SJCRH30 (cell line): Measurements from ENCODE around the gene ARHGEF19. TPM values are rescaled to one million over a fixed set of nuclear protein-coding genes. Genes with fewer than 3 reads are reported as not detected.
A peak's percentile ranks its signal among the peaks of the same experiment; 100 is the strongest.
"Not testable (repeated sequence)": the region's sequence is repeated elsewhere in the genome, so short reads cannot be mapped to it uniquely, and the experiment has no call there.

ENCODE experiments used
- DNase-seq, 2 experiments: peaks; one replicate each; pipeline ENCODE4 v3.0.0-alpha.2; 2015 to 2020
- H3K27ac ChIP-seq: fragments of 250-450 bp; sonication (Bioruptor Pico); 2 replicates; pipeline ENCODE4 v1.5.1; 2020; ENCODE audit warnings: mild to moderate bottlenecking, moderate library complexity
- H3K27me3 ChIP-seq: fragments of 250-450 bp; sonication (Bioruptor Pico); 2 replicates; pipeline ENCODE4 v1.5.1; 2020; ENCODE audit warnings: mild to moderate bottlenecking, moderate library complexity
- H3K36me3 ChIP-seq: fragments of 250-450 bp; sonication (Bioruptor Pico); 2 replicates; pipeline ENCODE4 v1.5.1; 2020; ENCODE audit warnings: mild to moderate bottlenecking, moderate library complexity
- H3K4me1 ChIP-seq: fragments of 250-450 bp; sonication (Bioruptor Pico); 2 replicates; pipeline ENCODE4 v1.5.1; 2020; ENCODE audit warnings: mild to moderate bottlenecking, moderate library complexity
- H3K4me3 ChIP-seq: fragments of 250-450 bp; sonication (Bioruptor Pico); 2 replicates; pipeline ENCODE4 v1.5.1; 2020; ENCODE audit warnings: mild to moderate bottlenecking, moderate library complexity
- H3K9me3 ChIP-seq: fragments of 250-450 bp; sonication (Bioruptor Pico); replicated peaks from 2 replicates; pipeline ENCODE4 v1.5.1; 2020; ENCODE audit warnings: mild to moderate bottlenecking, moderate library complexity
- total RNA-seq: library from RNA; depleted of rRNA; stranded (reverse); fragments of >200 nt; shearing (Covaris generic); gene quantifications from 2 replicates; pipeline ENCODE4 v1.2.3, GENCODE V29; 2014

Gene ARHGEF19
- total RNA-seq, 1 experiment from 2014 or later, result 9.9 TPM

GRCh38 chr1:16236511-16237342 is 24.3 kb upstream of the ARHGEF19 start, which contains the start of gene CPLANE2:
Gene CPLANE2 (minus strand): TSS chr1:16237183. CDS start chr1:16236742, 441 bp downstream.
- Histone ChIP-seq H3K4me3 (peak within 1 kb of the TSS; percentile 61), H3K27me3 (no peaks in the 10 kb centered on the region), H3K9me3 (no peaks in the 10 kb centered on the region), H3K4me1 (peaks cover 33% of the 10 kb centered on the region), H3K27ac (no peak within 1 kb of the TSS), H3K36me3 (no peaks in the 10 kb centered on the region)
- DNase-seq, result peak; percentile 93 to 94

- H3K4me3 ChIP-seq, result peak overlapping the region; percentile 61
- H3K9me3 ChIP-seq, result no peaks in the 10 kb centered on the region
- no peaks in the 10 kb centered on the region for H3K36me3 ChIP-seq
- H3K4me1 ChIP-seq, result peaks cover 37% of the 10 kb centered on the region
- peak in 1 of 2 experiments; percentile 57 for DNase-seq
- no peak overlapping the region for H3K27ac ChIP-seq
- no peaks in the 10 kb centered on the region for H3K27me3 ChIP-seq
Observed at GRCh38 chr1:16235944-16236510, 23.6 kb upstream of the ARHGEF19 start.

DNA sequence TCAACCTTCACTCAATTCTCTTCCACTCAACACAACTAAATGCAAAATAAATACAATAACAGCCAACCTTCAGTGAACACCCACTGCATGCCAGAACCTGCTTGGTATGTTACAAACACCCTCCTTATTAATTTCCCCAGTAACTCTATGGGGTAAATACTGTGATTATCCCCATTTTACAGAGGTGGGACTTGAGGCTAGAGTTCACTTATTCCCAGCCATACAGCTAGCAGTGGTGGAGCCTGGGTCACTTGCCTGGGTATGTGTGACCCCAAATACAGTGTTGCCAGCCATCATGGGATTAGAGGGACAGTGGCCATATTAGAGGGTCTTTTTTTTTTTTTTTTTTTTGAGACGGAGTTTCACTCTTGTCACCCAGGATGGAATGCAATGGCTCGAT is 22.9 kb upstream of the ARHGEF19 start:
- no peak overlapping the region for H3K4me3 ChIP-seq
- H3K27me3 ChIP-seq, result no peaks in the 10 kb centered on the region
- no peaks in the 10 kb centered on the region for H3K36me3 ChIP-seq
- H3K9me3 ChIP-seq, result no peaks in the 10 kb centered on the region
- peaks cover 37% of the 10 kb centered on the region for H3K4me1 ChIP-seq
- H3K27ac ChIP-seq, result no peak overlapping the region
- no peak for DNase-seq

- no peaks in the 10 kb centered on the region for H3K9me3 ChIP-seq
- peaks cover 25% of the 10 kb centered on the region for H3K4me1 ChIP-seq
- H3K27ac ChIP-seq, result no peak overlapping the region
- no peaks in the 10 kb centered on the region for H3K27me3 ChIP-seq
- no peak for DNase-seq
- no peaks in the 10 kb centered on the region for H3K36me3 ChIP-seq
- no peak overlapping the region for H3K4me3 ChIP-seq
Observed at GRCh38 chr1:16233431-16233830, 21.0 kb upstream of the ARHGEF19 start.

DNA sequence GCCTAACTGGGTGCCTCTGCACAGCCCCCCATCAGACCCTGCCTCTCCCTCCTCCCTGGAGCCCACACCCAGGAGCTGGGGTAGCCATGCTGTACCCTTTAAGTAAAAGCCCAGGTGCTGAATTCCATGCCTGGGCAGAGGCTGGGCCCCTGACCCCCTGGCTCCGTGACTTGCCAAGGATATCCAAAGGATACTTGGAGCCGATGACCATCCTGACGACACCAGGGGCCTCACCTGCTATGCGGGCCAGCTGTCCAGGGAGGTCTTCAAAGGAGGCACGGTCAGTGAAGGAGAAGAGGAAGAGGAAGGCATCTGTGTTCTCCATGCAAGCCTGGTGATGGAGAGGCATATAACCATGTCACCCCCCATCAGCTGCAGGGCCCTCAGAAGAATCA is 19.9 kb upstream of the ARHGEF19 start:
- Histone ChIP-seq H3K27ac (no peak overlapping the region), H3K4me1 (peaks cover 17% of the 10 kb centered on the region), H3K9me3 (no peaks in the 10 kb centered on the region), H3K27me3 (no peaks in the 10 kb centered on the region), H3K4me3 (no peak overlapping the region), H3K36me3 (no peaks in the 10 kb centered on the region)
- no peak for DNase-seq

DNA sequence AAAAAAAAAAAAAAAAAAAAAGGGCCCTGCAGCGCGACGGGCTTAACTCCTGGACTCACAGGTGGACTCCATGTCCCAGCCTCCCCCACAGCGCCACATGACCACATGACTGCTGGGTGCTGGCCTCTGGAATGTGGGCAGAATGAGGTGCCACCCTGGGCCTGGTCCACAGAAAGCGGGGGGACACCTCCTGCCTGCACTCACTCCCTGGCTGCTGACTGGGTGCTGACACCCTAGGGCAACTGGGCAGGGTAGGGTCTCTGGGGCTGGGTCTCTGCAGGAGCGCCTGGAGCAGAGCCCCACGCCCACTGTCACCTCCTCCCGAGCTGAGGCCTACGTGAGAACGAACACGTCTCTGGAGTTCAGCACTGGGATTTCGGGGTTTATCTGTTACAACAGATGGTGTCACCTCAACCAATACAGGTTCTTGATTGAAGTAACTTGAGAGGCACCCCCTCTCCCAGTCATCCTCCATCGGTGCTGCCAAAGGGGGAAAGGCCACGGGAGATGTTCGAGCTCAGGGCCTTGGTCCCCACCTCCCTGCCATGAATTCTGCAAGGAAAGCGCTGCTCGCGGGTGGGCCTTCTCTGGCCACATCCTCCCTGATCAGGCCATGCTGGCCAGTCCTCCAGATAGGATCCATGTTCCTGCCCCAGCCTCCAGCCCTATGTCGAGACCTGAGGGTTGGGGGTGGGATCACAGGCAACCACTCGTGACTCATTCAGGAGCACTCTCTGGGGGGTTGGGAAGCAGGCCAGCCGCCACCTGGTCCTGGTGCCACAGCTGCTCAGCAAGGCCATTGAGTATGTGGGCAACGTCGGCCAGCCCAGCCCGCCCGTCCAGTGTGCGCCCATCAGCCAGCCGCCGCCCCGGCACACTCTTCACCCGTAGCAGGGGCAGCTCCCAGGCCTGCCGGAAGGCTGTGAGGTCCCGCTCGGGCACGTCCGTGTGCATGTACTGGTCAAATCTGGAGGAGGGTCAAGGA is 19.2 kb upstream of the ARHGEF19 start:
- Histone ChIP-seq H3K4me3 (no peak overlapping the region), H3K27me3 (no peaks in the 10 kb centered on the region), H3K36me3 (no peaks in the 10 kb centered on the region), H3K27ac (no peak overlapping the region; the same call in 1 of the 2 replicates), H3K9me3 (no peaks in the 10 kb centered on the region), H3K4me1 (peaks cover 16% of the 10 kb centered on the region)
- peak; percentile 64 to 67 for DNase-seq

DNA sequence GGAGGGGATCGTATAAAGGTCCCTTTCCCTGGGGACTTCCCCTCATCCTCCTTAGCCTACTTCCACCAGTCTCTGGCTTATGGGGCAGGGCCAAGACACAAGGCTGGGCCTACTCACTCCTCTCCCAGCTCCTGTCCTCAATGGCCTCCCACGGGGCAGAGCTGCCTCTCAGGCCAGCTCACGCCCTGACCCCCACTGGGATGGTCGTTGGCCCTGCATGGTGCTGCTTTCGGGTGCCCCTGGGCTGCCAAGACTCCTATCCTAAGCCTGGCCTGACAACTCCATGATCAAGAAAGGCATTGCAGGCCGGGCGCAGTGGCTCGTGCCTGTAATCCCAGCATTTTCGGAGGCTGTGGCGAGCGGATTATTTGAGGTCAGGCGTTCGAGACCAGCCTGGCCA is 18.3 kb upstream of the ARHGEF19 start:
- Histone ChIP-seq H3K27me3 (no peaks in the 10 kb centered on the region), H3K4me1 (peaks cover 10% of the 10 kb centered on the region), H3K4me3 (no peak overlapping the region), H3K27ac (no peak overlapping the region), H3K36me3 (no peaks in the 10 kb centered on the region), H3K9me3 (no peaks in the 10 kb centered on the region)
- DNase-seq, result no peak

DNA sequence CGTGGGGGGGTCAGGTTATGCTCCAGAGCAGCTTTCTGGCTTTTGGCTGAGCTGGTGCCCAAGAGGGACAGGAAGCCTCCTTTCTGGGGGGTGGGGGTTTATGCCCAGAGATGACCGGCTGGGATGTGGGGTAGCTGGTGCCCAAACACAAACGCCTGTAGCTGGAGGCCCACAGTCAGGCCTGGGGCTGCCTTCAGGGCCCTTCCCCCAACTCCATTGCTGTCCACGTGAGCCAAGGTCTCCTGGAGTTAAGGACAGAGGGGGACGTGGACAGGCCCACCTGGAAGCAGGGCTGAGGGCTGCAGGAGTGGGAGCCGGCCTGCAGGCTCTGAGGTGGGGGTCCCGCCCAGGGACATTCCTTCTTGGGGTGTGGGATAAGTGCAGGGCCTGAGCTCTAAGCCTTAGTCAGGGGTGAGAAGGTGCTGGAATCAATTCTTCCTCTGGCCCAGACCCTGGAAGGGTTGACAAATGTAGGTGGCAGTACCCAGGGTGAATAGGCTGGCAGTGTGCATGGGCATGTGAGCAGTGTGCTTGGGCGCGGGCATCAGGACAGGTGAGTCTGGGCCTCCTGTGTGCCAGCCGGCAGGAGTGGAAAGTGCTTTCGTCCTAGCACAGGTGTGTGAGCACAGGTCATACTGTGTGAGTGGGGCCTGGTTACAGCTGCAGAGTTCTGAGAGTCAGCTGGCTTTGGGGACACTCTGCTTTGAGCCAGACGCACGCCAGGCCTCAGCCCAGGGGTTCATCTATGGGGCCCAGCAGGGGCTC is 17.7 kb upstream of the ARHGEF19 start:
- no peak overlapping the region for H3K4me3 ChIP-seq
- no peaks in the 10 kb centered on the region for H3K36me3 ChIP-seq
- H3K4me1 ChIP-seq, result peaks cover 10% of the 10 kb centered on the region
- H3K27ac ChIP-seq, result no peak overlapping the region
- no peak for DNase-seq
- no peaks in the 10 kb centered on the region for H3K27me3 ChIP-seq
- no peaks in the 10 kb centered on the region for H3K9me3 ChIP-seq

DNA sequence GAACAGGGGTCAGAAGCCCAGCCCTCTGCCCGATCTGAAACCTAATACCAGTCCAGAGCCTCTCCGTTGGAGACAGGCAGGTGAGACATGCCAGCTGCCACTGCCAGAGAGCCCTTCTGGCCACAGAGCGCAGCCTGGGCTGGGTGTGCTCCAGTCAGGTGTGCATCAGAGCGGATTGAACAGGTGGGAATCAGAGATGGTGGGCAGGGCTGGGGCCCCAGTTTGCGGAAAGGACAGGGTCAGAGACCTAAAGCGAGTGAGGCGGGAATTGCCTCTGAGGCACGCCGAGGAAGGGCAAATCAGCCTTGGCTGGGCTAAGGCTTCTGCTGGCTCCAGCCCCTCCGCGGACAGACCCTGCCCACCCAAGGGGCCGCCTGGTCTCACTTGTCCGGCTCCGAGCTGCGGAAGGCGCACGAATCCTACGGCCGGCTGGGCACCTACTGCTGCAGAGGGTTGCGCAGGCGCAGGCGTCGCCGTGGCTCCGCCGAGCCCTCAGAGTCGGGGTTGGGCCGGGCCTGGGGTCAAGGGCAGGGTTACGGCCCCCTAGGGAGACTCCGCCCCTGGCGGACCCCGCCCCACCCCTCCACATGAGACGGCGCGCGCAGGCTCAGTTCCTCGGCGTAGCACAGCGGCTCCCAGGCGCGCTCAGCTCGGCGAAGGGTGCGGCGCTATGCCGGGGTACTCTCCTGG is 14.2 kb upstream of the ARHGEF19 start:
- Histone ChIP-seq H3K27ac (no peak overlapping the region), H3K9me3 (no peaks in the 10 kb centered on the region), H3K36me3 (no peaks in the 10 kb centered on the region), H3K4me3 (no peak overlapping the region), H3K4me1 (peaks cover 3% of the 10 kb centered on the region), H3K27me3 (no peaks in the 10 kb centered on the region)
- no peak for DNase-seq

DNA sequence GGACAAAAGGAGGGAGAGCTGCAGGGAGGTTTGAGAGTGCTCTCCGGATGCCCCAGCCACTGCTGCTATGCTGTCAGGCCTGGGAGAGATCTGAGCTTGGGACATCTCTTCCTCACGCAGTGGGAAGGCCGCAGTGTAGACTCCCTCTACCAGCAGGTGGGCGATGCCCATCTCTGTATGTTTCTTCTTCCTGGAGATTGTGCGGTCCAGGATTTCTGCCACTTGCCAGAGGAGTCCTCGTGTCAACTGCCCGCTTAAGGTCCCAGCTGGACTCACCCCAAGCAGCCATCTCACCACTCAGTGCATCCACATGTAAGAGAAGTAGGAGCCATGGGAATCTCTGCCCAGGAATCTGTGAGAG is 13.7 kb upstream of the ARHGEF19 start:
- Histone ChIP-seq H3K4me1 (no peaks in the 10 kb centered on the region), H3K4me3 (no peak overlapping the region), H3K27me3 (no peaks in the 10 kb centered on the region), H3K9me3 (no peaks in the 10 kb centered on the region), H3K36me3 (no peaks in the 10 kb centered on the region), H3K27ac (no peak overlapping the region)
- DNase-seq, result no peak

DNA sequence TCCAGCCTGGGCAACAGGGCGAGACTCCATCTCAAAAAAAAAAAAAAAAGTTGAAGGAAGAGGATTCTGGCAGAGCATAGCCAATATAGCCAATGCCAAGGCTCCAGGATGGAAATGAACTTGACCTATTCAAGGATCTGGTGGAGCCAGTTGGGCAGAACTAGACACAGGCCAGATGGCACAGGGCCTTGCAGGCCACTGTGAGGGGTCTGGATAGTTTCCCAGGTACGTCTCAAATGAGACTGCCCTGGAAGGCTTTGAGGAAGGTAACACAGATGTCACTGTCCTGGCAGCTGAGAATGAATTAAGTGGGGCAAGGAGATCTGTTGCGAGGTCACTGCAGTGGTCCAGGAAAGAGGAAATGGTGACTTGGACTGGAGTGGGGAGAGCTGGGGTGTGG is 12.0 kb upstream of the ARHGEF19 start:
- Histone ChIP-seq H3K4me1 (no peaks in the 10 kb centered on the region), H3K36me3 (no peaks in the 10 kb centered on the region), H3K27ac (no peak overlapping the region), H3K27me3 (no peaks in the 10 kb centered on the region), H3K4me3 (no peak overlapping the region), H3K9me3 (no peaks in the 10 kb centered on the region)
- no peak for DNase-seq

- H3K36me3 ChIP-seq, H3K9me3 ChIP-seq, H3K4me1 ChIP-seq, H3K27ac ChIP-seq, H3K27me3 ChIP-seq, DNase-seq, H3K4me3 ChIP-seq: not testable (repeated sequence)
Observed at GRCh38 chr1:16222716-16223115, 10.3 kb upstream of the ARHGEF19 start.

DNA sequence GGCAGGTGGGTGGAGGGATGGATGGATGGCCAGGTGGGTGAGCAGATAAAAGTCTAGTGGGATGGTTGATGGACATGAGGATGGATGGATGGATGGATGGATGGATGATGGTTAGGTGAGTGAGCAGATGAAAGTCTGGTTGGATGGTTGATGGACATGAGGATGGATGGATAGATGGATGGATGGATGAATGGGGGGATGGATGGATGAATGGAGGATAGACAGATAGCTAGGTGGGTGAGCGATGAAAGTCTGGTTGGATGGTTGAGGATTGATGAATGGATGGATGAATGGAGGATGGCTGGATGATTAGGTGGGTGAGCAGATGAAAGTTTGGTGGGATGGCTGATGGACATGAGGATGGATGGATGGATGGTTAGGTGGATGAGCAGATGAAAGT is 9.0 kb upstream of the ARHGEF19 start:
- Histone ChIP-seq H3K27ac (no peak overlapping the region), H3K27me3 (no peaks in the 10 kb centered on the region), H3K4me1 (peaks cover 2% of the 10 kb centered on the region; the same call in 1 of the 2 replicates), H3K4me3 (no peak overlapping the region), H3K9me3 (no peaks in the 10 kb centered on the region), H3K36me3 (no peaks in the 10 kb centered on the region)
- DNase-seq, result no peak
